Rectal smooth muscle tissue (tissue), 1 donor: ENCODE results near the gene SLAMF7.

Source experiments
- H3K27ac ChIP-seq: one replicate; pipeline ENCODE4 v1.7.0; 2013; ENCODE audit warnings: low read depth, low read length, inconsistent platforms
- H3K27me3 ChIP-seq: one replicate; pipeline ENCODE4 v1.7.0; 2013; ENCODE audit warnings: low read length; ENCODE audit not compliant: control insufficient read depth, insufficient read depth
- H3K36me3 ChIP-seq: one replicate; pipeline ENCODE4 v1.7.0; 2013; ENCODE audit warnings: low read length; ENCODE audit not compliant: control insufficient read depth, insufficient read depth
- H3K4me1 ChIP-seq: one replicate; pipeline ENCODE4 v1.7.0; 2013; ENCODE audit warnings: low read length; ENCODE audit not compliant: control insufficient read depth, insufficient read depth
- H3K4me3 ChIP-seq: one replicate; pipeline ENCODE4 v1.7.0; 2013; ENCODE audit warnings: low read length
- H3K9ac ChIP-seq: one replicate; pipeline ENCODE4 v1.7.0; 2013; ENCODE audit warnings: low read length

SLAMF7 gene

GRCh38 chr1:160753594-160753993, 14.5 kb downstream of the SLAMF7 start:
- H3K36me3 ChIP-seq: no peaks in the 10 kb centered on the region
- H3K27ac ChIP-seq: no peak overlapping the region
- peaks cover 3% of the 10 kb centered on the region for H3K27me3 ChIP-seq
- H3K9ac ChIP-seq: no peak overlapping the region
- no peak overlapping the region for H3K4me3 ChIP-seq
- H3K4me1 ChIP-seq: no peaks in the 10 kb centered on the region

GRCh38 chr1:160755461-160755860, 16.4 kb downstream of the SLAMF7 start:
- Histone ChIP-seq H3K27me3 (no peaks in the 10 kb centered on the region), H3K36me3 (no peaks in the 10 kb centered on the region), H3K4me3 (no peak overlapping the region), H3K9ac (no peak overlapping the region), H3K27ac (no peak overlapping the region), H3K4me1 (no peaks in the 10 kb centered on the region)

GRCh38 chr1:160755911-160756848, 17.1 kb downstream of the SLAMF7 start:
- Histone ChIP-seq H3K9ac (no peak overlapping the region), H3K27ac (no peak overlapping the region), H3K4me3 (no peak overlapping the region), H3K36me3 (no peaks in the 10 kb centered on the region), H3K27me3 (no peaks in the 10 kb centered on the region), H3K4me1 (no peaks in the 10 kb centered on the region)

- Histone ChIP-seq H3K36me3 (no peaks in the 10 kb centered on the region), H3K4me1 (no peaks in the 10 kb centered on the region), H3K4me3 (no peak overlapping the region), H3K27ac (no peak overlapping the region), H3K27me3 (no peaks in the 10 kb centered on the region), H3K9ac (no peak overlapping the region)
Measured at GRCh38 chr1:160756849-160757201, 17.8 kb downstream of the SLAMF7 start.

GRCh38 chr1:160758521-160758920, 19.5 kb downstream of the SLAMF7 start:
- Histone ChIP-seq H3K4me3 (no peak overlapping the region), H3K4me1 (no peaks in the 10 kb centered on the region), H3K9ac (no peak overlapping the region), H3K36me3 (no peaks in the 10 kb centered on the region), H3K27me3 (no peaks in the 10 kb centered on the region), H3K27ac (no peak overlapping the region)

- no peaks in the 10 kb centered on the region for H3K36me3 ChIP-seq
- H3K27me3 ChIP-seq: no peaks in the 10 kb centered on the region
- no peak overlapping the region for H3K27ac ChIP-seq
- no peak overlapping the region for H3K4me3 ChIP-seq
- H3K4me1 ChIP-seq: no peaks in the 10 kb centered on the region
- no peak overlapping the region for H3K9ac ChIP-seq
Measured at GRCh38 chr1:160759740-160760139, 20.7 kb downstream of the SLAMF7 start.

- Histone ChIP-seq H3K9ac (no peak overlapping the region), H3K4me3 (no peak overlapping the region), H3K4me1 (no peaks in the 10 kb centered on the region), H3K27me3 (no peaks in the 10 kb centered on the region), H3K27ac (no peak overlapping the region), H3K36me3 (no peaks in the 10 kb centered on the region)
Measured at GRCh38 chr1:160761046-160761445, 22.0 kb downstream of the SLAMF7 start.

GRCh38 chr1:160761886-160762285, 22.8 kb downstream of the SLAMF7 start:
- no peaks in the 10 kb centered on the region for H3K36me3 ChIP-seq
- H3K27ac ChIP-seq: no peak overlapping the region

GRCh38 chr1:160763993-160764392, 24.9 kb downstream of the SLAMF7 start:
- Histone ChIP-seq H3K36me3 (no peaks in the 10 kb centered on the region), H3K4me3 (no peak overlapping the region), H3K27me3 (no peaks in the 10 kb centered on the region), H3K4me1 (no peaks in the 10 kb centered on the region), H3K27ac (no peak overlapping the region), H3K9ac (no peak overlapping the region)

More at GRCh38 chr1:160761886-160762285, 22.8 kb downstream of the SLAMF7 start:
- no peaks in the 10 kb centered on the region for H3K27me3 ChIP-seq
- H3K4me1 ChIP-seq: no peaks in the 10 kb centered on the region
- no peak overlapping the region for H3K4me3 ChIP-seq
- H3K9ac ChIP-seq: no peak overlapping the region

GRCh38 chr1:160767395-160768294, 28.6 kb downstream of the SLAMF7 start:
- Histone ChIP-seq H3K4me3 (peak overlapping the region; percentile 6), H3K9ac (no peak overlapping the region), H3K27ac (no peak overlapping the region)

GRCh38 chr1:160768295-160768657, 29.2 kb downstream of the SLAMF7 start:
- H3K27me3 ChIP-seq: no peaks in the 10 kb centered on the region
- H3K27ac ChIP-seq: no peak overlapping the region
- no peak overlapping the region for H3K9ac ChIP-seq
- H3K4me3 ChIP-seq: peak overlapping the region; percentile 6
- no peaks in the 10 kb centered on the region for H3K4me1 ChIP-seq
- H3K36me3 ChIP-seq: no peaks in the 10 kb centered on the region

More at GRCh38 chr1:160767395-160768294, 28.6 kb downstream of the SLAMF7 start:
- Histone ChIP-seq H3K36me3 (no peaks in the 10 kb centered on the region), H3K4me1 (no peaks in the 10 kb centered on the region), H3K27me3 (no peaks in the 10 kb centered on the region)

GRCh38 chr1:160772331-160772730, 33.3 kb downstream of the SLAMF7 start:
- Histone ChIP-seq H3K9ac (no peak overlapping the region), H3K36me3 (no peaks in the 10 kb centered on the region), H3K4me1 (no peaks in the 10 kb centered on the region), H3K27me3 (no peaks in the 10 kb centered on the region), H3K27ac (no peak overlapping the region), H3K4me3 (no peak overlapping the region)
